Middle frontal gyrus (tissue), 1 donor: ENCODE data around the gene RTBDN.
A peak's percentile ranks its signal among the peaks of the same experiment; 100 is the strongest.
"Not testable (repeated sequence)": the region's sequence is repeated elsewhere in the genome, so short reads cannot be mapped to it uniquely, and the experiment has no call there.

Experiments used
- DNase-seq: peaks from one replicate; pipeline ENCODE4 v3.0.0-alpha.2; 2015; ENCODE audit warnings: low spot score; ENCODE audit errors: extremely low spot score

Gene RTBDN

GRCh38 chr19:12825254-12826131, 8.9 kb downstream of the RTBDN start:
- no peak for DNase-seq

GRCh38 chr19:12821761-12822160, 12.6 kb downstream of the RTBDN start:
- DNase-seq, result no peak

- not testable (repeated sequence) for DNase-seq
Measured at GRCh38 chr19:12817810-12818209, 16.6 kb downstream of the RTBDN start.

- DNase-seq, result not testable (repeated sequence)
Measured at GRCh38 chr19:12817188-12817587, 17.2 kb downstream of the RTBDN start.

- no peak for DNase-seq
Measured at GRCh38 chr19:12815088-12815487, 19.3 kb downstream of the RTBDN start.

GRCh38 chr19:12806242-12807081, 27.9 kb downstream of the RTBDN start, which contains the start of gene RNASEH2A:
Gene RNASEH2A, plus strand, starts transcription at chr19:12806584. Its CDS starts 90 bp downstream, at chr19:12806674.
- peak; percentile 89 for DNase-seq

GRCh38 chr19:12804051-12804450, 30.3 kb downstream of the RTBDN start:
- DNase-seq, result no peak

GRCh38 chr19:12802267-12803106, 31.9 kb downstream of the RTBDN start:
- DNase-seq, result no peak

- peak; percentile 67 for DNase-seq
Measured at GRCh38 chr19:12801466-12802266, 32.7 kb downstream of the RTBDN start, which contains the start of the genes PRDX2 and THSD8. Gene PRDX2, minus strand, starts transcription at chr19:12801800. Its CDS starts 539 bp downstream, at chr19:12801261. Gene THSD8, plus strand, starts transcription at chr19:12802069. Its CDS starts 3 bp downstream, at chr19:12802072.

- no peak for DNase-seq
Measured at GRCh38 chr19:12800923-12801465, 33.4 kb downstream of the RTBDN start.

GRCh38 chr19:12800466-12800770, 34.0 kb downstream of the RTBDN start:
- no peak for DNase-seq

GRCh38 chr19:12799742-12800465, 34.5 kb downstream of the RTBDN start:
- DNase-seq, result no peak

GRCh38 chr19:12797607-12798006, 36.8 kb downstream of the RTBDN start:
- not testable (repeated sequence) for DNase-seq

- DNase-seq, result no peak
Measured at GRCh38 chr19:12797141-12797587, 37.2 kb downstream of the RTBDN start.

- no peak for DNase-seq
Measured at GRCh38 chr19:12796146-12797071, 38.0 kb downstream of the RTBDN start.

- no peak for DNase-seq
Measured at GRCh38 chr19:12794971-12795381, 39.4 kb downstream of the RTBDN start.

- no peak for DNase-seq
Measured at GRCh38 chr19:12794196-12794941, 40.0 kb downstream of the RTBDN start.
